Measurements from ENCODE around the gene CAMLG. TPM values are rescaled to one million over a fixed set of nuclear protein-coding genes. Genes with fewer than 3 reads are reported as not detected.

CAMLG gene
- total RNA-seq, 1 experiment from 2014 or later, result 29.3 TPM

DNA sequence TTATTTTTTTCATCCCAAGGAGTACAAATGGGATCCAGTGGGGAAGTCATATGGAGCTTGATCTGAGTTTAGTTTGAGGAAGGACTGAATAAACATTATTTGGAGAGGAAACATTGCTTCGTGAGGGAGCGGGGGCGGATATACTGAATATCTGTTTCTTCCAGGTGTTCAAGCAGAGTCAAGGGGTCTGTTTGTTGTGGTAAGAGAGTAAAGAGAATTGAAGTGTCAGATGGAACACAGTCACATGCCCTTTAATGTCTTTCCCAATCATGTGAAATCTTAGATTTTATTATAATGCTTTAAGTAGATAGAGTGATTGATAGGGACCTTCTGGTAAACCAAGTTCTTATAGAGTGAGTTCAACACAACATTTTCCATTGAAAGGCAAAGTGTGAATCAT is 53.9 kb downstream of the CAMLG start:
- no peak for ATAC-seq
- Histone ChIP-seq H3K36me3 (ENCODE audit: control insufficient read depth in 1 of 2, insufficient read depth in 2 of 2, low read length in 2 of 2) (peaks cover 39 to 74% of the 10 kb centered on the region in 2 experiments), H3K9me3 (ENCODE audit: control insufficient read depth in 1 of 2, insufficient read depth in 1 of 2, low read depth in 1 of 2, low read length in 2 of 2) (no peaks in the 10 kb centered on the region), H3K4me2 (ENCODE audit: low read length) (no peak overlapping the region), H3K4me1 (ENCODE audit: control insufficient read depth in 1 of 2, insufficient read depth in 2 of 2, low read length in 2 of 2) (no peaks in the 10 kb centered on the region), H3K27ac (ENCODE audit: low read depth, low read length) (no peak overlapping the region), H2AFZ (ENCODE audit: low read depth, low read length, poor library complexity, severe bottlenecking) (no peak overlapping the region), H3K9me2 (ENCODE audit: insufficient read depth) (no peaks in the 10 kb centered on the region), H3K9ac (ENCODE audit: low read length) (no peak overlapping the region), H3K79me2 (ENCODE audit: insufficient read depth, low read length) (peaks cover 17% of the 10 kb centered on the region; the same call in 1 of the 2 replicates), H4K20me1 (ENCODE audit: insufficient read depth) (no peaks in the 10 kb centered on the region), H3K4me3 (replicated peaks in 1 of 2; ENCODE audit: low read depth in 1 of 2, low read length in 2 of 2) (no peak overlapping the region), H3K27me3 (ENCODE audit: insufficient read depth, low read length) (no peaks in the 10 kb centered on the region)
- DNase-seq (ENCODE audit: low read depth, low spot score), result no peak
- BruUV-seq (replicated peaks), result no TSS peak
- POLR2A ChIA-PET, result no interaction called here
- CTCF ChIA-PET, result no interaction called here
- RAD21 ChIA-PET (ENCODE audit: low non-redundant PET in 1 of 2, low total read pairs in 2 of 2, uncharacterized antibody in 2 of 2, unreplicated experiment in 2 of 2), result no interaction called here
- TF ChIP-seq ELF1 (IDR thresholded peaks at IDR 0.05; ENCODE audit: borderline replicate concordance, low read depth) (no peak), CEBPB (IDR thresholded peaks at IDR 0.05; ENCODE audit: low read depth) (no peak), ZBTB33 (IDR thresholded peaks at IDR 0.05; ENCODE audit: extremely low read depth, insufficient replicate concordance, low read length) (no peak), REST (IDR thresholded peaks at IDR 0.05; ENCODE audit: low read depth) (no peak), YY1 (IDR thresholded peaks at IDR 0.05; ENCODE audit: extremely low read depth, insufficient replicate concordance, low read depth, low read length) (no peak), SIN3A (IDR thresholded peaks at IDR 0.05; ENCODE audit: low read depth) (no peak), RAD21 (IDR thresholded peaks at IDR 0.05; ENCODE audit: low read depth) (no peak), EGR1 (IDR thresholded peaks at IDR 0.05; ENCODE audit: low read depth) (no peak), POLR2A (IDR thresholded peaks at IDR 0.05; ENCODE audit: borderline replicate concordance, extremely low read depth, insufficient read depth, insufficient read length) (no peak), SRF (IDR thresholded peaks at IDR 0.05; ENCODE audit: low read depth) (no peak), POLR2AphosphoS5 (IDR thresholded peaks at IDR 0.05; ENCODE audit: low read depth, low read length) (no peak), TCF7L2 (IDR thresholded peaks at IDR 0.05; ENCODE audit: borderline replicate concordance, extremely low read depth, insufficient read depth, insufficient read length) (no peak), CBX3 (IDR thresholded peaks at IDR 0.05; ENCODE audit: low read depth) (no peak), EZH2phosphoT487 (IDR thresholded peaks at IDR 0.05; ENCODE audit: borderline replicate concordance) (no peak)
- TF ChIP-seq, protein P1, sequence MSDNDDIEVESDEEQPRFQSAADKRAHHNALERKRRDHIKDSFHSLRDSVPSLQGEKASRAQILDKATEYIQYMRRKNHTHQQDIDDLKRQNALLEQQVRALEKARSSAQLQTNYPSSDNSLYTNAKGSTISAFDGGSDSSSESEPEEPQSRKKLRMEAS (IDR thresholded peaks at IDR 0.05), result no peak
- intact Hi-C loops (cut with micrococcal nuclease), result no loop called here

All from HCT116 (cell line).